Omental fat pad (tissue), 4 donors: Measurements from ENCODE around the gene TSC22D2. TPM values are rescaled to one million over a fixed set of nuclear protein-coding genes. Genes with fewer than 3 reads are reported as not detected.
A peak's percentile ranks its signal among the peaks of the same experiment; 100 is the strongest.

Source experiments
- ATAC-seq: fragments of 150-250 bp; one replicate; pipeline ENCODE4 v1.9.1; 2016; ENCODE audit warnings: mild to moderate bottlenecking, moderate library complexity; ENCODE audit not compliant: low FRiP score
- DNase-seq: peaks from one replicate; pipeline ENCODE4 v3.0.0-alpha.2; 2019; ENCODE audit warnings: low spot score
- CTCF ChIP-seq, 3 donors: fragments of 450-650 bp; IDR thresholded peaks; one replicate each; pipeline ENCODE4 v1.5.1; 2016 to 2017; ENCODE audit warnings: antibody characterized with exemption in 3 of 3, mild to moderate bottlenecking in 3 of 3, moderate library complexity in 2 of 3
- total RNA-seq, 4 donors: library from RNA; depleted of rRNA; stranded (reverse); fragments of >200 nt; gene quantifications; one replicate each; pipeline ENCODE4 v1.1.0, GENCODE V29; 2016

TSC22D2 gene
- total RNA-seq, 4 donors from 2014 or later, result 15.8 to 66.2 (median 22.9) TPM

GRCh38 chr3:150446470-150446977 lies 38.4 kb downstream of the TSC22D2 start:
- TF ChIP-seq CTCF (IDR thresholded peaks at IDR 0.05), result no peak
- DNase-seq, result no peak
- no peak for ATAC-seq

GRCh38 chr3:150447084-150447483 lies 39.0 kb downstream of the TSC22D2 start:
- TF ChIP-seq CTCF (IDR thresholded peaks at IDR 0.05), result no peak
- ATAC-seq (no peak), DNase-seq (no peak)

GRCh38 chr3:150447631-150448465 lies 39.8 kb downstream of the TSC22D2 start:
- ATAC-seq, result no peak
- no peak for DNase-seq
- no peak for TF ChIP-seq CTCF (IDR thresholded peaks at IDR 0.05)

- no peak for TF ChIP-seq CTCF (IDR thresholded peaks at IDR 0.05)
- DNase-seq (no peak), ATAC-seq (no peak)
Observed at GRCh38 chr3:150449169-150449721, 41.1 kb downstream of the TSC22D2 start.

- peak; percentile 27 for ATAC-seq
- no peak for TF ChIP-seq CTCF (IDR thresholded peaks at IDR 0.05)
- DNase-seq, result no peak
Observed at GRCh38 chr3:150450916-150451315, 42.8 kb downstream of the TSC22D2 start.

- TF ChIP-seq CTCF (IDR thresholded peaks at IDR 0.05), result no peak
- ATAC-seq, result peak; percentile 67
- DNase-seq, result no peak
Observed at GRCh38 chr3:150451329-150452048, 43.4 kb downstream of the TSC22D2 start.
